Measurements from ENCODE around the gene OR2J1.

- TF ChIP-seq, protein P1, sequence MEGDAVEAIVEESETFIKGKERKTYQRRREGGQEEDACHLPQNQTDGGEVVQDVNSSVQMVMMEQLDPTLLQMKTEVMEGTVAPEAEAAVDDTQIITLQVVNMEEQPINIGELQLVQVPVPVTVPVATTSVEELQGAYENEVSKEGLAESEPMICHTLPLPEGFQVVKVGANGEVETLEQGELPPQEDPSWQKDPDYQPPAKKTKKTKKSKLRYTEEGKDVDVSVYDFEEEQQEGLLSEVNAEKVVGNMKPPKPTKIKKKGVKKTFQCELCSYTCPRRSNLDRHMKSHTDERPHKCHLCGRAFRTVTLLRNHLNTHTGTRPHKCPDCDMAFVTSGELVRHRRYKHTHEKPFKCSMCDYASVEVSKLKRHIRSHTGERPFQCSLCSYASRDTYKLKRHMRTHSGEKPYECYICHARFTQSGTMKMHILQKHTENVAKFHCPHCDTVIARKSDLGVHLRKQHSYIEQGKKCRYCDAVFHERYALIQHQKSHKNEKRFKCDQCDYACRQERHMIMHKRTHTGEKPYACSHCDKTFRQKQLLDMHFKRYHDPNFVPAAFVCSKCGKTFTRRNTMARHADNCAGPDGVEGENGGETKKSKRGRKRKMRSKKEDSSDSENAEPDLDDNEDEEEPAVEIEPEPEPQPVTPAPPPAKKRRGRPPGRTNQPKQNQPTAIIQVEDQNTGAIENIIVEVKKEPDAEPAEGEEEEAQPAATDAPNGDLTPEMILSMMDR (IDR thresholded peaks at IDR 0.05; ENCODE audit: extremely low read depth in 1 of 2, insufficient read depth in 1 of 2, low read depth in 1 of 2, low read length in 2 of 2): no peak
- TF ChIP-seq, protein P2, sequence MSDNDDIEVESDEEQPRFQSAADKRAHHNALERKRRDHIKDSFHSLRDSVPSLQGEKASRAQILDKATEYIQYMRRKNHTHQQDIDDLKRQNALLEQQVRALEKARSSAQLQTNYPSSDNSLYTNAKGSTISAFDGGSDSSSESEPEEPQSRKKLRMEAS (IDR thresholded peaks at IDR 0.05; ENCODE audit: insufficient read depth, insufficient read length): no peak
- TF ChIP-seq POLR2AphosphoS5 (IDR thresholded peaks at IDR 0.05; ENCODE audit: insufficient read depth, low read depth, low read length) (no peak), POLR2A (IDR thresholded peaks at IDR 0.05; ENCODE audit: low read depth, low read length) (no peak), EZH2 (IDR thresholded peaks at IDR 0.05; ENCODE audit: borderline replicate concordance, low read depth, low read length, severe bottlenecking) (no peak), JUN (IDR thresholded peaks at IDR 0.05; ENCODE audit: borderline replicate concordance, insufficient read depth, insufficient read length, low read depth) (no peak), FOS (IDR thresholded peaks at IDR 0.05; ENCODE audit: borderline replicate concordance, insufficient read depth, low read length) (no peak)
These were observed 46.9 kb downstream of the OR2J1 start for GRCh38 chr6:29146179-29146578.

Measured in endothelial cell of umbilical vein (primary cell).